ENCODE results near the gene ITM2B. TPM values are rescaled to one million over a fixed set of nuclear protein-coding genes. Genes with fewer than 3 reads are reported as not detected.
"Not testable (repeated sequence)": the region's sequence is repeated elsewhere in the genome, so short reads cannot be mapped to it uniquely, and the experiment has no call there.

ITM2B gene
- total and polyA plus RNA-seq, 2 experiments from 2014 or later: 295 to 690 TPM

GRCh38 chr13:48214519-48215121 lies 18.4 kb upstream of the ITM2B start:
- Histone ChIP-seq H3K27me3 (replicated peaks; ENCODE audit: insufficient read depth) (no peaks in the 10 kb centered on the region), H3K27ac (no peak overlapping the region), H3K4me3 (no peak overlapping the region), H3K36me3 (ENCODE audit: low read depth) (no peaks in the 10 kb centered on the region), H3K9me3 (ENCODE audit: low read depth) (no peaks in the 10 kb centered on the region), H3K79me2 (ENCODE audit: insufficient read depth) (no peaks in the 10 kb centered on the region), H3K4me1 (ENCODE audit: insufficient read depth) (peaks cover 22% of the 10 kb centered on the region), H3K9me2 (ENCODE audit: insufficient read depth) (no peaks in the 10 kb centered on the region), H2AFZ (no peak overlapping the region), H3K4me2 (ENCODE audit: unreplicated experiment) (no peak overlapping the region), H4K20me1 (ENCODE audit: insufficient read depth) (no peaks in the 10 kb centered on the region), H3F3A (ENCODE audit: insufficient read depth) (peaks cover 20% of the 10 kb centered on the region), H3K9ac (no peak overlapping the region)
- DNase-seq: no peak
- in situ Hi-C loops (cut with MboI): no loop called here
- TF ChIP-seq EZH2 (IDR thresholded peaks at IDR 0.05; ENCODE audit: insufficient read depth, poor library complexity, severe bottlenecking): no peak
- TF ChIP-seq EZH2phosphoT487 (IDR thresholded peaks at IDR 0.05; ENCODE audit: insufficient read depth, low read depth): no peak
- WGBS, 2 experiments (ENCODE audit: low coverage in 1 of 2, low lambda C conversion rate in 2 of 2, missing lambda C conversion rate in 2 of 2): 57 to 58% methylated on average over 1 of the region's 1 CpG

- H4K20me1 ChIP-seq (ENCODE audit: insufficient read depth); H3K4me3 ChIP-seq; H3K9ac ChIP-seq; H3K9me3 ChIP-seq (ENCODE audit: low read depth); H2AFZ ChIP-seq; in situ Hi-C loops (cut with MboI); H3K4me2 ChIP-seq (ENCODE audit: unreplicated experiment); H3K79me2 ChIP-seq (ENCODE audit: insufficient read depth); H3K27me3 ChIP-seq (replicated peaks; ENCODE audit: insufficient read depth); H3K9me2 ChIP-seq (ENCODE audit: insufficient read depth); H3K36me3 ChIP-seq (ENCODE audit: low read depth): not testable (repeated sequence)
- H3K27ac ChIP-seq: 0 out of 2 replicates have a peak overlapping the region, but pooled peaks have one; percentile 6
- H3K4me1 ChIP-seq (ENCODE audit: insufficient read depth): peaks cover 14% of the 10 kb centered on the region
- peaks cover 11% of the 10 kb centered on the region; the same call in 1 of the 2 replicates for H3F3A ChIP-seq (ENCODE audit: insufficient read depth)
- 26 to 31% methylated on average over 1 of the region's 1 CpG for WGBS, 2 experiments (ENCODE audit: low coverage in 1 of 2, low lambda C conversion rate in 2 of 2, missing lambda C conversion rate in 2 of 2)
- DNase-seq: peak; percentile 21
Observed at GRCh38 chr13:48215511-48216203, 17.3 kb upstream of the ITM2B start.

GRCh38 chr13:48216204-48216711 lies 16.7 kb upstream of the ITM2B start:
- WGBS, 2 experiments (ENCODE audit: low coverage in 1 of 2, low lambda C conversion rate in 2 of 2, missing lambda C conversion rate in 2 of 2): 78 to 82% methylated on average over 2 of the region's 2 CpGs
- peak; percentile 37 for DNase-seq
- H3F3A ChIP-seq (ENCODE audit: insufficient read depth): peaks cover 14% of the 10 kb centered on the region; the same call in 1 of the 2 replicates
- H3K4me1 ChIP-seq (ENCODE audit: insufficient read depth): peaks cover 20% of the 10 kb centered on the region
- no peak for TF ChIP-seq EZH2 (IDR thresholded peaks at IDR 0.05; ENCODE audit: insufficient read depth, poor library complexity, severe bottlenecking)
- H3K27ac ChIP-seq: 0 out of 2 replicates have a peak overlapping the region, but pooled peaks have one; percentile 6
- in situ Hi-C loops (cut with MboI): no loop called here
- no peak overlapping the region for H3K9ac ChIP-seq
- no peak overlapping the region for H3K4me2 ChIP-seq (ENCODE audit: unreplicated experiment)
- H3K36me3 ChIP-seq (ENCODE audit: low read depth): no peaks in the 10 kb centered on the region
- H3K79me2 ChIP-seq (ENCODE audit: insufficient read depth): no peaks in the 10 kb centered on the region
- H4K20me1 ChIP-seq (ENCODE audit: insufficient read depth): no peaks in the 10 kb centered on the region
- H3K9me2 ChIP-seq (ENCODE audit: insufficient read depth): no peaks in the 10 kb centered on the region
- H2AFZ ChIP-seq: no peak overlapping the region
- H3K4me3 ChIP-seq: no peak overlapping the region
- no peaks in the 10 kb centered on the region for H3K9me3 ChIP-seq (ENCODE audit: low read depth)
- no peaks in the 10 kb centered on the region for H3K27me3 ChIP-seq (replicated peaks; ENCODE audit: insufficient read depth)

- Histone ChIP-seq H3K4me3 (no peak overlapping the region), H3K9me2 (ENCODE audit: insufficient read depth) (no peaks in the 10 kb centered on the region), H2AFZ (peak overlapping the region; percentile 87), H3K36me3 (ENCODE audit: low read depth) (no peaks in the 10 kb centered on the region), H3K9me3 (ENCODE audit: low read depth) (no peaks in the 10 kb centered on the region), H3K79me2 (ENCODE audit: insufficient read depth) (no peaks in the 10 kb centered on the region), H4K20me1 (ENCODE audit: insufficient read depth) (no peaks in the 10 kb centered on the region), H3K27ac (no peak overlapping the region), H3K4me2 (ENCODE audit: unreplicated experiment) (no peak overlapping the region), H3K27me3 (replicated peaks; ENCODE audit: insufficient read depth) (no peaks in the 10 kb centered on the region), H3K4me1 (ENCODE audit: insufficient read depth) (peaks cover 25% of the 10 kb centered on the region), H3F3A (ENCODE audit: insufficient read depth) (peaks cover 26% of the 10 kb centered on the region), H3K9ac (no peak overlapping the region)
- in situ Hi-C loops (cut with MboI): no loop called here
- WGBS, 2 experiments (ENCODE audit: low coverage in 1 of 2, low lambda C conversion rate in 2 of 2, missing lambda C conversion rate in 2 of 2): 63 to 73% methylated on average over 2 of the region's 2 CpGs
- no peak for DNase-seq
- TF ChIP-seq EZH2 (IDR thresholded peaks at IDR 0.05; ENCODE audit: insufficient read depth, poor library complexity, severe bottlenecking): no peak
Observed at GRCh38 chr13:48220592-48220980, 12.4 kb upstream of the ITM2B start.
